Thyroid gland (tissue), 4 donors: ENCODE results near the gene CCDC172.

Experiments
- POLR2A ChIP-seq, 2 donors: fragments of 450-650 bp; IDR thresholded peaks; one replicate each; pipeline ENCODE4 v1.6.1; 2017; ENCODE audit warnings: antibody characterized with exemption in 2 of 2, mild to moderate bottlenecking in 2 of 2, moderate library complexity in 1 of 2
- TF ChIP-seq, protein P1 (sequence below), 6 experiments: fragments of 200-600 bp in 3 of 6; fragments of 450-650 bp in 3 of 6; sonication (generic) in 3 of 6; IDR thresholded peaks; one replicate each; pipeline ENCODE4 v1.5.1; 2016 to 2019; ENCODE audit warnings: antibody characterized with exemption in 6 of 6, mild to moderate bottlenecking in 2 of 6, inconsistent platforms in 1 of 6, moderate library complexity in 1 of 6

- TF ChIP-seq, protein P1, sequence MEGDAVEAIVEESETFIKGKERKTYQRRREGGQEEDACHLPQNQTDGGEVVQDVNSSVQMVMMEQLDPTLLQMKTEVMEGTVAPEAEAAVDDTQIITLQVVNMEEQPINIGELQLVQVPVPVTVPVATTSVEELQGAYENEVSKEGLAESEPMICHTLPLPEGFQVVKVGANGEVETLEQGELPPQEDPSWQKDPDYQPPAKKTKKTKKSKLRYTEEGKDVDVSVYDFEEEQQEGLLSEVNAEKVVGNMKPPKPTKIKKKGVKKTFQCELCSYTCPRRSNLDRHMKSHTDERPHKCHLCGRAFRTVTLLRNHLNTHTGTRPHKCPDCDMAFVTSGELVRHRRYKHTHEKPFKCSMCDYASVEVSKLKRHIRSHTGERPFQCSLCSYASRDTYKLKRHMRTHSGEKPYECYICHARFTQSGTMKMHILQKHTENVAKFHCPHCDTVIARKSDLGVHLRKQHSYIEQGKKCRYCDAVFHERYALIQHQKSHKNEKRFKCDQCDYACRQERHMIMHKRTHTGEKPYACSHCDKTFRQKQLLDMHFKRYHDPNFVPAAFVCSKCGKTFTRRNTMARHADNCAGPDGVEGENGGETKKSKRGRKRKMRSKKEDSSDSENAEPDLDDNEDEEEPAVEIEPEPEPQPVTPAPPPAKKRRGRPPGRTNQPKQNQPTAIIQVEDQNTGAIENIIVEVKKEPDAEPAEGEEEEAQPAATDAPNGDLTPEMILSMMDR (IDR thresholded peaks at IDR 0.05): no peak
- no peak for TF ChIP-seq POLR2A (IDR thresholded peaks at IDR 0.05)
These were observed 103.4 kb downstream of the CCDC172 start, which contains the start of gene PNLIPRP3 for GRCh38 chr10:116427671-116428070.
